Measurements from ENCODE around the gene ARHGAP24.
"Not testable (repeated sequence)": the region's sequence is repeated elsewhere in the genome, so short reads cannot be mapped to it uniquely, and the experiment has no call there.

Gene ARHGAP24

DNA sequence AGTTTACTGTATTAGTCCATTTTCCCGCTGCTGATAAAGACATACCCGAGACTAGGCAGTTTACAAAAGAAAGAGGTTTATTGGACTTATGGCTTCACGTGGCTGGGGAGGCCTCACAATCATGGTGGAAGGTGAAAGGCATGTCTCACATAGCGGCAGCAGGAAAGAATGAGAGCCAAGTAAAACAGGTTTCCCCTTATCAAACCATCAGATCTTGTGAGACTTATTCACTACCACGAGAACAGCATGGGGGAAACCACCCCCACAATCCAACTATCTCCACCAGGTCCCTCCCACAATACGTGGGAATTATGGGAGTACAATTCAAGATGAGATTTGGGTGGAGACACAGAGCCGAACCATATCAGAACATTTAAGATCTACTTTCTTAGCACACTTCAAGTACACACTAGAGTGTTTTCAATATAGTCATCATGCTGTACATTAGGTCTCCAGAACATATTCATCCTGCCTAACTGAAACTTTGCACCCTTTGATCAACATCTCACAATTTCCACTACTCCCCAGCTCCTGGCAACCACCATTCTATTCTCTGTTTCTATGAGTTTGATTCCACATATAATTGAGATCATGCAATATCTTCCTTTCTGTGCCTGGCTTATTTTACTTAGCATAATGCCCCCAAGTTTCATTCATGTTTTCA, 341.0 kb downstream of the ARHGAP24 start:
- H3K27me3 ChIP-seq (ENCODE audit: control insufficient read depth in 1 of 2, insufficient read depth in 2 of 2, low read length in 2 of 2) = no peaks in the 10 kb centered on the region
- H3K4me3 ChIP-seq (ENCODE audit: low read depth in 1 of 2, low read length in 2 of 2) = no peak overlapping the region
- no peaks in the 10 kb centered on the region for H3K4me1 ChIP-seq (ENCODE audit: control insufficient read depth in 1 of 2, insufficient read depth in 2 of 2, low read length in 2 of 2)
- no peaks in the 10 kb centered on the region for H3K9me3 ChIP-seq (ENCODE audit: control insufficient read depth in 1 of 2, low read length in 2 of 2)
- no peaks in the 10 kb centered on the region for H3K36me3 ChIP-seq (ENCODE audit: control insufficient read depth in 1 of 2, insufficient read depth in 2 of 2, low read length in 2 of 2)
- H3K9ac ChIP-seq (ENCODE audit: low read depth in 1 of 2, low read length in 2 of 2) = no peak overlapping the region
- H3K27ac ChIP-seq (ENCODE audit: low read depth, low read length) = no peak overlapping the region

DNA sequence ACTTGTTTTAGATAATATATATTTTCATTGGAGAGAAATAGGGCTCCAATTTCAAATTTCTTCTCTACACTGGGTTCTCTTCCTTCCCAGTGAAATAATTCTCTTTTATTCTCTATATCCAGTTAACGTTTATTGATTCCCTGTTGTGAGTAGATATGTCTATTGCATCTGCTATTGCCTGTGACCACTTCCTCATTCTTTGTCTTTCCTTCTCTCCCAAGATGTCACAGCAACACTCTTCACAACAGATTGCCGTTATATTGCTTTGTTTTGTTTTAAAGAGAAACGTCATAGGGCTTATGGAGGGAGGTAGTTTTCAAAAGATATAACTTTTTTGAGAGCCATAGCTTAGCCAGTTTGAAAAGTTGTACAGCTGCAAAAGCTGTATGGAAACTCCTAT, 343.8 kb downstream of the ARHGAP24 start:
- no peak overlapping the region for H3K9ac ChIP-seq (ENCODE audit: low read depth in 1 of 2, low read length in 2 of 2)
- H3K36me3 ChIP-seq (ENCODE audit: control insufficient read depth in 1 of 2, insufficient read depth in 2 of 2, low read length in 2 of 2) = no peaks in the 10 kb centered on the region
- H3K9me3 ChIP-seq (ENCODE audit: control insufficient read depth in 1 of 2, low read length in 2 of 2) = no peaks in the 10 kb centered on the region
- H3K27me3 ChIP-seq (ENCODE audit: control insufficient read depth in 1 of 2, insufficient read depth in 2 of 2, low read length in 2 of 2) = no peaks in the 10 kb centered on the region
- H3K27ac ChIP-seq (ENCODE audit: low read depth, low read length) = no peak overlapping the region
- peaks cover 0 to 2% of the 10 kb centered on the region in 2 donors for H3K4me1 ChIP-seq (ENCODE audit: control insufficient read depth in 1 of 2, insufficient read depth in 2 of 2, low read length in 2 of 2)
- no peak overlapping the region for H3K4me3 ChIP-seq (ENCODE audit: low read depth in 1 of 2, low read length in 2 of 2)

DNA sequence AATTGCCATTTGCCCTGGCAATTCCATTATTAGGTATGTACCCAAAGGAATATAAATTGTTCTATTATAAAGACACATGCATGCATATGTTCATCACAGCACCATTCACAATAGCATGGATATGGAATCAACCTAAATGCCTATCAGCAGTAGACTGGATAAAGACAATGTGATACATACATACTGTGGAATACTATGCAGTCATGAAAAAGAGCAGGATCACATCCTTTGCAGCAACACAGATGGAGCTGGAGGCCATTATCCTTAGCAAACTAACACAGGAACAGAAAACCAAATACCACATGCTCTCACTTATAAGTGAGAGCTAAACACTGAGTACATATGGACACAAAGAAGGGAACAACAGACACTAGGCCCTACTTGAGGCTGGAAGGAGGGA, 345.2 kb downstream of the ARHGAP24 start:
- not testable (repeated sequence) for H3K27me3 ChIP-seq (ENCODE audit: control insufficient read depth in 1 of 2, insufficient read depth in 2 of 2, low read length in 2 of 2); H3K27ac ChIP-seq (ENCODE audit: low read depth, low read length); H3K9me3 ChIP-seq (ENCODE audit: control insufficient read depth in 1 of 2, low read length in 2 of 2); H3K36me3 ChIP-seq (ENCODE audit: control insufficient read depth in 1 of 2, insufficient read depth in 2 of 2, low read length in 2 of 2); H3K4me1 ChIP-seq (ENCODE audit: control insufficient read depth in 1 of 2, insufficient read depth in 2 of 2, low read length in 2 of 2); H3K4me3 ChIP-seq (ENCODE audit: low read depth in 1 of 2, low read length in 2 of 2); H3K9ac ChIP-seq (ENCODE audit: low read depth in 1 of 2, low read length in 2 of 2)

DNA sequence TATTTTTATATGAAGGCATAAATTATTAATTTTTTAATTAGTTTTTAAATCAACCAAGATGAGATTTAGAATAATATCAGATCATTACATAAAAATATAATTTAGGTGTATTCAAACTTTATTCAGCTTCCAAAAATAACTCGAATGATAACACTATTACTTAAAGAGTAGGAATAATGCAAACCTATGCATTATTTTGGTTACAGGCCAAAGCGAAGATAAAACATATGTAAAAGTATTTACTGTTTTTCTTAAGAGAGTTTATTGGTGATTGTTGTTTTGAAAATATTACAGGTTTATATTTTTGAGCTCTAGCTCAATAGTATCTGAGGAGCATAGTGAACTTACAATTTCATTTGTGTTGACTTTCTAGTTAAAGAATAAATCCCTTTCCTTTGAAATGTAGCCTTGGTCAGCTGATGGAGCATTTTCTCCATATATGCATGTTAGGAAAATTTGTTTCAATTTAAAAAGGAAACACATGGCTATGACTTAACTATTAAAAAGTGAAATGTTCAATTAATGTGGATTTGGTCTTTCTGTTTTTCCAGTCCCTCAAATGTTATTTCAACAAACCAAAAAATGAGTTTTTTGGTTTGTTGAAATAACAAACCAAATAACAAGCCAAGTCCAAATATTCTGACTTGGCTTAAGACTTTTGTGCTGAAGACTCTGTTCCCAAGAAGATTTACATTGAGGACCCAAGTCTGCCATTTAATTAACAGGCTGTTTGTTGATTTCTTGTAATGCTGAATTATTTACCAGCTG, 346.9 kb downstream of the ARHGAP24 start:
- no peak overlapping the region for H3K9ac ChIP-seq (ENCODE audit: low read depth in 1 of 2, low read length in 2 of 2)
- no peaks in the 10 kb centered on the region for H3K9me3 ChIP-seq (ENCODE audit: control insufficient read depth in 1 of 2, low read length in 2 of 2)
- no peaks in the 10 kb centered on the region for H3K27me3 ChIP-seq (ENCODE audit: control insufficient read depth in 1 of 2, insufficient read depth in 2 of 2, low read length in 2 of 2)
- H3K36me3 ChIP-seq (ENCODE audit: control insufficient read depth in 1 of 2, insufficient read depth in 2 of 2, low read length in 2 of 2) = no peaks in the 10 kb centered on the region
- H3K4me3 ChIP-seq (ENCODE audit: low read depth in 1 of 2, low read length in 2 of 2) = no peak overlapping the region
- H3K4me1 ChIP-seq (ENCODE audit: control insufficient read depth in 1 of 2, insufficient read depth in 2 of 2, low read length in 2 of 2) = peaks cover 16 to 19% of the 10 kb centered on the region in 2 donors
- H3K27ac ChIP-seq (ENCODE audit: low read depth, low read length) = no peak overlapping the region

DNA sequence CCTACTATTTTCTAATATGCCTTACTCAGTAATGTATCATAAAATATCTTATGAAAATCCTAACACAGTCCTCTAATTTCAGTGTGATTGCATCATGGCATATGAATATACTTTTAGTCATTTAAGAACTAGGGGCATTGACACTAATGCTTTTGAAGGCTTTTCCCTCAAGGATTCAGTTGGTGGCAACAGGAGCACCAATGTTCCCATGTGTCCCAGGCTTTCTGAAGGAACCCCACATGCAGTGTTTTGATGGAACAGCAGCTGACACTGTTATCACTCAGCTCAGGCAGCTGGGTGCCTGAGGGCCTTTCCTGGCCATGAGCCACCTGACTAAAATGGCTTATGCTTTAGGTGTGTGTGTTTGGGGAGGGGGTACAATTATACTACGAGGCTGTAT, 348.3 kb downstream of the ARHGAP24 start:
- Histone ChIP-seq H3K9ac (ENCODE audit: low read depth in 1 of 2, low read length in 2 of 2) (no peak overlapping the region), H3K4me3 (ENCODE audit: low read depth in 1 of 2, low read length in 2 of 2) (no peak overlapping the region), H3K36me3 (ENCODE audit: control insufficient read depth in 1 of 2, insufficient read depth in 2 of 2, low read length in 2 of 2) (no peaks in the 10 kb centered on the region), H3K9me3 (ENCODE audit: control insufficient read depth in 1 of 2, low read length in 2 of 2) (no peaks in the 10 kb centered on the region), H3K27me3 (ENCODE audit: control insufficient read depth in 1 of 2, insufficient read depth in 2 of 2, low read length in 2 of 2) (no peaks in the 10 kb centered on the region), H3K4me1 (ENCODE audit: control insufficient read depth in 1 of 2, insufficient read depth in 2 of 2, low read length in 2 of 2) (peaks cover 25% of the 10 kb centered on the region in 2 donors), H3K27ac (ENCODE audit: low read depth, low read length) (no peak overlapping the region)

DNA sequence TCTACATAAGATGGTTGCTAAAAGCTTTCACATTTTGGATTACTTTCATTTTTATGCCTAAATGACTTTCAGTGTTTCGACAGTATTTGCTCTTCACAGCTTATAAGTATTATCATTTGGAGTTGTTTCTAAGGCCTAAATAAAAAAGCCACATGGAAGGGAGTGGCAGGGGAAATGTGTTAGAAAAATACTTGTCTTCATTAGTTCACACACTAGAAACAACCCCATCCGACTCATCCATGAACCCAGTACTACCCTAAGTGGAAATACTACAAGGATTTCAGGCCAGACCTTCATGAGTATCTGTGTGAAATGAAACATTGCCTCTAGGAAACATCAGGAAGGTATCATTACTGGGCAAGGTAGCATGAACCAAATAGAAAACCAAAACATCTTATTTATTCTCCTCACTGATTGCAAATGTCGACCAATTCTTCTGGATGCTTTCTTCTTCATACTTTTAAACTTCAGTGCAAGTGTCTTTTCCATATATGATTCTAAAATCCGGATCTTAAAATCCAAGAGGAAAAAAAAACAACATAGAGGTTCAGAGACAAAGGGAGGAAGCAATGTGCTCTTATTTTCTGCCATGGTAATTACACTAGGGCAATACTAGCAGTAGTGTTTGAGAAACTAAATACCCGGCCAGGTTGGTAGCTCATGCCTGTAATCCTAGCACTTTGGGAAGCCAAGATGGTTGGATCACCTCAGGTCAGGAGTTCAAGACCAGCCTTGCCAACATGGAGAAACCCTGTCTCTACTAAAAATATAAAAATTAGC, 349.4 kb downstream of the ARHGAP24 start:
- Histone ChIP-seq H3K4me3 (ENCODE audit: low read depth in 1 of 2, low read length in 2 of 2) (no peak overlapping the region), H3K4me1 (ENCODE audit: control insufficient read depth in 1 of 2, insufficient read depth in 2 of 2, low read length in 2 of 2) (peaks cover 25% of the 10 kb centered on the region in 2 donors), H3K27me3 (ENCODE audit: control insufficient read depth in 1 of 2, insufficient read depth in 2 of 2, low read length in 2 of 2) (no peaks in the 10 kb centered on the region), H3K36me3 (ENCODE audit: control insufficient read depth in 1 of 2, insufficient read depth in 2 of 2, low read length in 2 of 2) (no peaks in the 10 kb centered on the region), H3K9ac (ENCODE audit: low read depth in 1 of 2, low read length in 2 of 2) (no peak overlapping the region), H3K27ac (ENCODE audit: low read depth, low read length) (no peak overlapping the region), H3K9me3 (ENCODE audit: control insufficient read depth in 1 of 2, low read length in 2 of 2) (no peaks in the 10 kb centered on the region)

DNA sequence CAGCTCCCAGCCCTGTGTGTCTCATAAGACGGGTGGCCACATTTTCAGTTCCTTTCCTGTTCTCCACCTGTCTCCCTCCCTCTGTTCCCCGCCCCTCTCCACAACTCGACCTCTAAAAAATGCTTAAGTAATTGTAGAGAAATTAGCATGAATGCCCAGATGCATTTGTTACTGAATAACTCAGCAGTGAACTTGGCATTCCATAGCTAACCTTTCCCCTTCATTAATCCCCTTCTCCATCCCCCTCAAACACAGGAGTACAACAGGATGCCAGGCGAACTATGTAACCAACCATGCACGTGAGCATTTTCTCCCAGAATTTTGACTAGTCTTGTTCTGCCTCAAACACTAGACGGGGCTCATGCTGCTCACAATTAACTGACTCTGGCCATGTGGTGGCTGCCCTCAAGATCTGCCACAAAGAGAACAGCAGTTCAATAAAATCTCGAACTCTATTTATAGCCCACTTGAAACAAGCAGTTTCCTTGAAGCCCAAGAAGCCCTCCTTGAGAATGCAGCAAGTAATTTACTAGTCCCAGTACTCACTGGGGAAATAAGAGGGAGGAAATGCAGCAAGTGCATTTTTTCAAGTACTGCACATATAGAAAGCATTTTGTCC, 351.2 kb downstream of the ARHGAP24 start:
- H3K27ac ChIP-seq (ENCODE audit: low read depth, low read length) = no peak overlapping the region
- peaks cover 25% of the 10 kb centered on the region in 2 donors for H3K4me1 ChIP-seq (ENCODE audit: control insufficient read depth in 1 of 2, insufficient read depth in 2 of 2, low read length in 2 of 2)
- H3K9me3 ChIP-seq (ENCODE audit: control insufficient read depth in 1 of 2, low read length in 2 of 2) = no peaks in the 10 kb centered on the region
- H3K9ac ChIP-seq (ENCODE audit: low read depth in 1 of 2, low read length in 2 of 2) = no peak overlapping the region
- H3K27me3 ChIP-seq (ENCODE audit: control insufficient read depth in 1 of 2, insufficient read depth in 2 of 2, low read length in 2 of 2) = no peaks in the 10 kb centered on the region
- no peaks in the 10 kb centered on the region for H3K36me3 ChIP-seq (ENCODE audit: control insufficient read depth in 1 of 2, insufficient read depth in 2 of 2, low read length in 2 of 2)
- H3K4me3 ChIP-seq (ENCODE audit: low read depth in 1 of 2, low read length in 2 of 2) = peak overlapping the region in 1 of 2 donors; percentile 53

DNA sequence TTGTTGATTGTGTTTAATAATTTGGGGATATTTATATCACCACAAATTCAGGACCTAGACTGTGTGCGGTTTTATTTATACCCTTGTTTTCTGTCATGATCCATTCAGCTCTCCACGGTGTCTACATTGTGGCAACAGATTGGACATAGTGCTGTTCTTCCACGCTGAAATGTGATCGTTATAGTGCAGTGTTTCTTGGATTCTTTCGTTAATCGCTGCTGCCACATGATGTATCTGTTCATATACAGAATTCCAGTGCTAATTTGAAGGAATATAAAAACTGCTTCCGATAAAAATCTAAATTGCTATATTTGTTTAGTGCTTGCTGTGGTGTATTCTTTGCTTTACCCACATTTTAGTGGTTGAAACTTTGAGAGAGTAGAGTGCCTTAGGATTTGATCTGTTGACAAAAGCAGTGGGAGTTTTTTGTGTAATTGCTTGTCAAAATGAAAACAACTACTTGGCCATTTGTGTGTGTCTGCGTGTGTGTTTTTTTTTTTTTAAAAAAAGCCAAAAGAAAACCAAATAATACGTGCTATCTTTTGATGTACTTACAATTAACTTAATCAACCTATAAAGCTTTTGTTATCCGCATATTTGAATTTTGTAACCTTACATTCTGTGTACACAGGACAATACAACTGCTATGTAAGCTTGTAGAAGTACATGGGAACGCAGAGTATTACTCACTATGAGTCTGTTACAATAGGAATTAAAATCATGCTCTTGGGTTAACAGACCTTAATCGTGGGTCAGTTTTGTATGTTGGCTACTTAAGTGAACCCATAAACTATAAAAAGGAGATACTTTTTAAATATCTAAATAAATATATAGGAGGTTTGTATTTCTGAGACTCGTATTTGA, 353.3 kb downstream of the ARHGAP24 start:
- Histone ChIP-seq H3K36me3 (ENCODE audit: control insufficient read depth in 1 of 2, insufficient read depth in 2 of 2, low read length in 2 of 2) (no peaks in the 10 kb centered on the region), H3K27ac (ENCODE audit: low read depth, low read length) (peak overlapping the region; percentile 47), H3K4me3 (ENCODE audit: low read depth in 1 of 2, low read length in 2 of 2) (peak overlapping the region; percentile 22 to 50), H3K27me3 (ENCODE audit: control insufficient read depth in 1 of 2, insufficient read depth in 2 of 2, low read length in 2 of 2) (no peaks in the 10 kb centered on the region), H3K4me1 (ENCODE audit: control insufficient read depth in 1 of 2, insufficient read depth in 2 of 2, low read length in 2 of 2) (peaks cover 25 to 31% of the 10 kb centered on the region in 2 donors), H3K9me3 (ENCODE audit: control insufficient read depth in 1 of 2, low read length in 2 of 2) (no peaks in the 10 kb centered on the region), H3K9ac (ENCODE audit: low read depth in 1 of 2, low read length in 2 of 2) (peak overlapping the region; percentile 16 to 31)

DNA sequence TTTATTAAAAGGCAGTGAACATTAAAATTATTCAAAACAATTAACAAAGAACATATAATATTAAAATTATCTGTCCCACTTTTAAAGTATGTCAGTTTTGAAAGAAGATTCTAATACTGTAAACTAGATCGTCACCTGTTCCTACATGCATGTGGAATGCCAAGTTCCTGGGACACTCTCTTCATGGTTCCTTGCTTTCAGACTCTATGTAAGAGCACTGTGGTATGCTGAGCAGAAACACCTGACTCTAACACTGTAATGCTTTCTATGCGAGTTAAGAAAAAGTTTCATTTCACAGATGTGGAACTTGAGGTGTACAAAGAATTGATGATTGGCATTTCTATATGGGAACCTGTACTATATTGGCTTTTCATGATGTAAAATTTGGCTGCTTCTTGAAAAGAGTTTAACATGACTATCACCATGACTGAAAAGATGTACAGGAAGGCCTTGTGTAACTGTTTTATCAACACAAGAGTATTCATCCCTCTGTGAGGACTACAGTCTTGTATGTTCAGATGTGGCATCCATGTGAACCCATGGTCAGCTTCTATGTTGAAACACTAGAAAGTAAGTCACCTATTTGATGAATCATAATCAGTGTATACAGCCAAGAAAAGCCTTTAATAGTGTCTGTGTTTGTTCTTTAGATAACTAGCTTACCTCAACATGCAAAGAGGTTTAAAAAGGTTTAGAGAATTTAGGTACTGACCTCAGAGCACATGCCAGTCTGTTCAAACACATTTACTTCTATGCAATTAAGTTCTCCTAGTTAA, 354.5 kb downstream of the ARHGAP24 start:
- Histone ChIP-seq H3K36me3 (ENCODE audit: control insufficient read depth in 1 of 2, insufficient read depth in 2 of 2, low read length in 2 of 2) (no peaks in the 10 kb centered on the region), H3K9me3 (ENCODE audit: control insufficient read depth in 1 of 2, low read length in 2 of 2) (no peaks in the 10 kb centered on the region), H3K4me3 (ENCODE audit: low read depth in 1 of 2, low read length in 2 of 2) (no peak overlapping the region), H3K4me1 (ENCODE audit: control insufficient read depth in 1 of 2, insufficient read depth in 2 of 2, low read length in 2 of 2) (peaks cover 22 to 31% of the 10 kb centered on the region in 2 donors), H3K27me3 (ENCODE audit: control insufficient read depth in 1 of 2, insufficient read depth in 2 of 2, low read length in 2 of 2) (no peaks in the 10 kb centered on the region), H3K9ac (ENCODE audit: low read depth in 1 of 2, low read length in 2 of 2) (no peak overlapping the region), H3K27ac (ENCODE audit: low read depth, low read length) (no peak overlapping the region)

All from duodenal mucosa (tissue), 2 donors.